ENCODE data around the gene DOC2B.
"Not testable (repeated sequence)": the region's sequence is repeated elsewhere in the genome, so short reads cannot be mapped to it uniquely, and the experiment has no call there.

Gene DOC2B

GRCh38 chr17:181245-182049, at the start of gene DOC2B:
DOC2B (minus strand) TSS chr17:181650; CDS start chr17:181479, 171 bp downstream.
- DNase-seq, result peak; percentile 13 to 29

- no peak for DNase-seq
These were observed 48.9 kb upstream of the DOC2B start for GRCh38 chr17:230395-230770.

GRCh38 chr17:229709-230394, 48.4 kb upstream of the DOC2B start:
- DNase-seq, result no peak

GRCh38 chr17:228951-229708, 47.7 kb upstream of the DOC2B start:
- DNase-seq, result no peak

- DNase-seq, result no peak
These were observed 46.6 kb upstream of the DOC2B start for GRCh38 chr17:227946-228615.

- no peak for DNase-seq
These were observed 45.9 kb upstream of the DOC2B start for GRCh38 chr17:227078-227945.

GRCh38 chr17:226108-227077, 44.9 kb upstream of the DOC2B start:
- no peak for DNase-seq

- no peak for DNase-seq
These were observed 44.1 kb upstream of the DOC2B start for GRCh38 chr17:225551-225950.

GRCh38 chr17:224576-224975, 43.1 kb upstream of the DOC2B start:
- not testable (repeated sequence) for DNase-seq

- DNase-seq, result no peak
These were observed 42.4 kb upstream of the DOC2B start for GRCh38 chr17:223723-224471.

- no peak for DNase-seq
These were observed 40.7 kb upstream of the DOC2B start for GRCh38 chr17:222172-222571.

GRCh38 chr17:219696-220095, 38.2 kb upstream of the DOC2B start:
- no peak for DNase-seq

- no peak for DNase-seq
These were observed 37.1 kb upstream of the DOC2B start for GRCh38 chr17:218432-219110.

GRCh38 chr17:216625-217024, 35.2 kb upstream of the DOC2B start:
- no peak for DNase-seq

GRCh38 chr17:215563-216478, 34.4 kb upstream of the DOC2B start:
- DNase-seq, result not testable (repeated sequence)

GRCh38 chr17:214881-215331, 33.5 kb upstream of the DOC2B start:
- DNase-seq, result no peak

GRCh38 chr17:213286-214105, 32.0 kb upstream of the DOC2B start:
- no peak for DNase-seq
